Measurements from ENCODE around the gene ZNF18.
"Not testable (repeated sequence)": the region's sequence is repeated elsewhere in the genome, so short reads cannot be mapped to it uniquely, and the experiment has no call there.

Gene ZNF18

DNA sequence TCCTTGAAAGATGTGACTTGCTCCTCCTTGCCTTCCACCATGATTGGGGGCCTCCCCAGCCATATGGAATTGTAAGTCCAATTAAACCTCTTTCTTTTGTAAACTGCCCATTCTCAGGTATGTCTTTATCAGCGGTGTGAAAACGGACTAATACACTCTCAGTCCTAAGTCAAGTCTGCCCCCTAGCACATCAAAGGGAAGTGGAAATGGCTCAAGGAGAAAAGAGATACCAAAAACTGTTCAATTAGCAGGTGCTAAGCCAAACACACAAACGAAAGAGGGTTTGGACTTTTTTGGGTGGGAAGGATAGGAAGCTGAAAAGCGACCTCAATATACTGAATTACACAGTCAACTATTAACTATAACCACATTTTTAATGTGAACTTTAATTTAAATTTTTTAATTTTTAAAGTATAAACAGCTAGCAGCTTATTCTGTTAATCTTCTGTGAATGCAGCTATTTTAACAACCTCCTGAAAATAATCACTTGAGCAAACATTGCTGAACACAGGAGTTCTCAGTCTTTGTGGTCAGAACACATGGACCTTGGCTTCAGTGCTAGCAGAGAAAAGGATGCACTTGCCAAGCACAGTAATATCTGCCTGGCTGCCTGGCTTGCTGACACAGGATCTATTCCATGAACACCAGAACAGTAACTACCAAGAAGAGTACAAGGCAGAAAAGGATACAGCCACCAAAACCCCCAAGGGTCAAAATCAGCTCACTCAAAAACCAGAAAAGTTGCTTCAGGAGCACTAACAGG lies 10.9 kb downstream of the ZNF18 start:
- DNase-seq: no peak

DNA sequence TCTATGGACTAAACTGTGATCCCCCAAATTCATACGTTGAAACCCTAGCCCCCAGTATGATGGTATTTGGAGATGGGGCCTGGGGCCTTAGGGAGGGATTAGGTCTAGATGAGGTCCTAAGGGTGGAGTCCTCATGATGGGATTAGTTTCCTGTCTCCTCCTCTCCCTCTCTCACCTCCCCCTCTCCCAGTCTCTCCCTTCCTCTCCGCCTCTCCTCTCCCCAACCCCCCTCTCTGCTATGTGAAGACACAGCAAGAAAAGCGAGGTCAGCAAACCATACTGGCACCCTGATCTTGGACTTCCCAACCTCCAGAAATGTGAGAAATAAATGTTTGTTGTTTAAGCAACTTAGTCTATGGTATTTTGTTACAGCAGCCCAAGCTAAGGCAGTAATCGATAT lies 15.4 kb downstream of the ZNF18 start:
- DNase-seq: no peak

DNA sequence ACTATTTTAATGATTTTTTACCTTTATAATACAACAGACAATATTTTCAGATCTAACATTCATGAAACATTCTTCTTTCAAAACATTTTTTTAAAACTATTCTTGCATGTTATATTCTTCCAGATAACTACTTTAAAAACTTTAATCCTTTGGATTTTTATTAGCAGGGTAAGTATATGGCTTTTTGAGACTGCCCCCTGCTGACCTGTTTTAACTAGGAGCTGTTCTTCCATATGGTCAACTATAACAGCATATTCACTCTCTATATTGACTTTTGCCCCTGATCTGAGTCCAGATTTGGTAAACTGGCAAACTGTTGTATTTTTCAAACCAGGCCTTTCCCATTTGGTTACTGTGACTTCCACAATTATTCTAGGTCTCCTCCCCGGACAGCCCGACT lies 16.5 kb downstream of the ZNF18 start:
- DNase-seq: no peak

DNA sequence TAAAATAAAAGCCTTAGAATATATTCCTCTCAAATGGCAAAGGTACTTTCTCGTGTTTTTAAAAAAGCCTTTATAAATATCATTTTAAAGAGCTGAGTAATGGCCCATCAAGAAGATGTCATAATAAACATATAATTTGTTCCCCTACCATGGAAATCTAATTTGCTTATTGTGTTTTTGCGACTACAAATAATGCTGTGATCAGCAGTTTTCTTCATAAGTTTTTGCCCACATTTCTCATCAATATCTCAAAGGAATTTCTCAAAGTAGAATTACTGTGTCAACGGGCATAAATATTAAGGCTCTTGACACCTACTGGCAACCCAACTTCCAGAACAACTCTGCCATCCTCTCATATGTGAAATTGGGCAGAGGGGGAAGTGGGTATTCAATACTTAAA lies 17.5 kb downstream of the ZNF18 start:
- DNase-seq: no peak

GRCh38 chr17:11972741-11973140 lies 24.5 kb downstream of the ZNF18 start:
- DNase-seq: not testable (repeated sequence)

DNA sequence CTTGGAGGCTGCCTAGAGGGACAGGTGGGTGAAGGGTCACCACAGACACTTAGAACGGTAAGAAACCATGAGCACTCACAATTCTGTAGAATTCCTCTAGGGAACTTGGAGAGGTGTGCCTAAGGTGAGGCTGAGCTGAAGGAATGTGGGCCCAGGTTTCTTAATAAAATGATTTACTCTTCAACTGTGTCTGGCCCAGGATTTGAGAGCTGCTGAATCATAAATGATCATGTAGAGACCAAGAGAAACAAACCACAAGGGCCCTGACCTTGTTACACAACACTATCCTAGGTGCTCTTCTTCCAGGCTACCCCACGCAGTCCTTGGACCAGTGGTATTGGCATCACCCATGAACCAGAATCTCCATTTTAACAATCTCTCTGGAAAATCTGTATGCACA lies 27.7 kb downstream of the ZNF18 start:
- no peak for DNase-seq

DNA sequence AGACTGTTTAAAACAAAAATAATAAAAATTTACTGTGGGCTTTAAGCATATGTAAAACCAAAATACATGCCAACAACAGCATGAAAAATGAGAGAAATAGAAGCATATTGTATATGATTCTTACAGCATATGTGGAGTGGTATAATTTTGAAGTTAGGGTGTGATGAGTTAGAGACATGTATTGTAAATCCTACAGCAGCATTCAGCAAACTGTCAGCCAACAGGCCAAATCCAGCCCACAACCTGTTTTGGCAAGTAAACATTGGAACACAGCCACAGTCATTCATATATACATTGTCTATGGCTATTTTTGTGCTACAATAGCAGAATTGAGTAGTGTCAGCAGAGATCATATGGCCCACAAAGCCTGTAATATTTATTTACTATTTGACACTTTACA lies 42.3 kb downstream of the ZNF18 start:
- no peak for DNase-seq

DNA sequence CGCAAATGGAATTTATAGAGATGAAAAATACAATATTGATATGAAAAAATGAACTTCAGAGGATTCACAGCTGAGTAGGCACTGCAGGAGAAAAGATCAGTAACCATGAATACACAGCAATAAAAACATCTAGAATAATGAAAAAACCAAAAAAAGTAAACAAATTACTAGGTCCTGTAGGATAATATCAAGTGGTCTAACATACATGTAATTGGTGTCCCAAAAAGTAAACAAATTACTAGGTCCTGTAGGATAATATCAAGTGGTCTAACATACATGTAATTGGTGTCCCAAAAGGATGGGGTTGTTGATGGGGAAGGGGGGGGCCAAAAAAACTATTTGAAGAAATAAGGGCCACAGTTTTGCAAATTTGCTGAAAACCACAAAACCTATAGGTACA lies 43.4 kb downstream of the ZNF18 start:
- no peak for DNase-seq

DNA sequence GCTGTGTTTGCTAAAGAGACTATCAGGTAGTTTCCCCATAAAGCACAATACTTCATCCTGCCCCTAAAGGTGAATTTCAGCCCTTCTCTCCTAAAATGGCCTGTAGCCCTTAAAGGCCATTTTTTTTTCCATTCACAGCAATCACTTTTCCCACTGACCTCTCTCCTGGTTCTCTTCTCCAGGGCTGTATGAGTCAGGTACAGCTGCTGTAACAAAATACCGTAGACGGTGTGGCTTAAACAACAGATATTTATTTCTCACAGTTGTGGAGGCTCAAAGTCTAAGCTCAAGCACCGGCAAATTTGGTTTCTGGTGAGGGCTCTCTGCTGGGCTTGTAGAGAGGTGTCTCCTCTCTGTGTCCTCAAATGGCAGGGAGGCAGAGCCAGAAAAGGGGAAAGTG lies 44.7 kb downstream of the ZNF18 start:
- no peak for DNase-seq

DNA sequence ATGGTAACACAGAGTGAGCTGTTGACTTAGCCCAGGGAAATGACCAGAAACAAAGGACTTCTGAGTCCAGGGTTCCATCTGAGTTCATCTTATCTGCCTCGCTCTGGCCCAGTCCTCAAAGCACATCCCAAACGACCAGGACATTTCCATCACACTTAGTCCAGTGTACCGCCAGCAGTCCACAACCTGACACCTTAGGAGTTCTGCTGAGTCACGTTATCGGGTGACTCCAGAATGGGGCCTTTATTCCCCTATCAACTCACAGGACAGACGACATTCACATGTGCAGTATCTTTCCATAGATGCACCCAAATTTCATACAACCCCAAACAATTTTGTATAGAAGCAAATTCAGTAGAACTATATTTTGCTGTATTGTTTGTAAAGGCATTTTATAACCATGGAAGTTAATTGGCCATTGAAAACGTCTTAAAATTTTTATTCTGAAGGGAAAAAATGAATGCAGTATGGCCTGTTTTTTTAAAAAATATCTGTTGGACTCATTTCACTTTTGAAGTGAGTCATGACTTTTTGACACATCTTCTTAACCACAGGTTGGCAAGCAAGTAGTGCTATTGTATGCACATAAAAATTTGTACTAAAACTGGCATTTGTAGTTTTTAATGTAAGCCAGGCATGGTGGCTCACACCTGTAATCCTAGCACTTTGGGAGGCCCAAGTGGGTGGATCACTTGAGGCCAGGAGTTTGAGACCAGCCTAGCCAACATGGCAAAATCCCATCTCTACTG lies 46.3 kb downstream of the ZNF18 start:
- DNase-seq: no peak

DNA sequence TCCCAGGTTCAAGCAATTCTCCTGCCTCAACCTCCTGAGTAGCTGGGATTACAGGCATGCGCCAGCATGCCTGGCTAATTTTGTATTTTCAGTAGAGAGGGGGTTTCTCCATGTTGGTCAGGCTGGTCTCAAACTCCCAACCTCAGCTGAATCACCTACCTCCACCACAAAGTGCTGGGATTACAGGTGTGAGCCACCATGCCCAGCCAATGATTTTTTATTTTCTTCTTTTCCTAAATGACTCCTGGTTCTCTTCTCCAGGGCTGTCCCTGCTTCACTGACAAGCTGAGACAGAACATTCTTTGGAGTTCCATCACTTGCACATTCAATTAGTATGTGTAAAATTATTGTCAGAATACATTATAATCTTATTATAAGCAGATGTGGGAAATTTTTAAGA lies 47.7 kb downstream of the ZNF18 start:
- DNase-seq: not testable (repeated sequence)

DNA sequence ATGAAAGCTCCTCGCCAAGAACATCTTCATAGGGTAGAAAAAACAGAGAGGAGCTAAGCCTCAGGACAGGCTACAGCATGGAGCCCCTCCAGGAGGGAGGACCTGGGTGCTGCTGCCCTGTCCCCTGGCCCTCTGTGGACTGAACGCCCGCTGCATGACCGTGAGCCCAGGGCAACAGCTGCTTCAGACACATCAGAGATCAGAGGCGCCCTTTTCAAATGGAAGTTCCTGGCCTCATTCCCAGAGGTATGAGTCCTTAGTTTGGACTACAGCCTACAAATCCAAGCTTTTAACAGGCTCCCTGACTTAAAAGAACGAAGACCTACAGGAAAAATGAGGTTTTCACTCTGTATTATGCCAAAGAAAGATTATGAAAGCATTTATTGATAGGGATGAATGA lies 48.5 kb downstream of the ZNF18 start:
- no peak for DNase-seq

- DNase-seq: no peak
Observed at GRCh38 chr17:11944587-11944986, 52.7 kb downstream of the ZNF18 start.

DNA sequence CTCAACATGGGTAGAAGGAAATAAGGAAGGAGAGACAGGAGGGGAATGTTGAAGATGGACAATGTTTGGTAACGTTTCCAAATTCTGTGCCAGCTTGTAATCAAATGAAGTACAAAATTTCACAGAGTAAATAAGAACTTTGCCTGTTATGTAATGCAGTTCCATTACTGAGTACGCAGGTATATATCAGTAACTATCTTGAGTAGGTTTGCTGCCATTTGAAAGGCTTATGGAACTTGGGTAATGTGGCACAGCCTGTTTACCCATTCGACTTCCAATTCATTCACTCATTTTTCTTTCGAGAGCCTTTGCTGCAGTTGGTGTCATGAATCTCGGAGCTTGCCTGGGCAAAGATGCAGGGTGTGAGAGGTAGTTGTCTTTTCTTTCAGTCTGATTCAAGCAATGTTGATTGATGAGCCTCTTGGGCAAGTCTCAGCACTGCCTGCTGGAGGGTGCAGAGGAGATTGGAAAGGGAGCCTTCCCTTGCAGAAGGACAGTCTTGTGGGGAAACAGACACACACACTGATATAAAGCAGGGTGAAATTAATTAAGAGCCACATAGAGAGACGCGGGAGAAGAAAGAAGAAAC lies 53.4 kb downstream of the ZNF18 start:
- DNase-seq: no peak

DNA sequence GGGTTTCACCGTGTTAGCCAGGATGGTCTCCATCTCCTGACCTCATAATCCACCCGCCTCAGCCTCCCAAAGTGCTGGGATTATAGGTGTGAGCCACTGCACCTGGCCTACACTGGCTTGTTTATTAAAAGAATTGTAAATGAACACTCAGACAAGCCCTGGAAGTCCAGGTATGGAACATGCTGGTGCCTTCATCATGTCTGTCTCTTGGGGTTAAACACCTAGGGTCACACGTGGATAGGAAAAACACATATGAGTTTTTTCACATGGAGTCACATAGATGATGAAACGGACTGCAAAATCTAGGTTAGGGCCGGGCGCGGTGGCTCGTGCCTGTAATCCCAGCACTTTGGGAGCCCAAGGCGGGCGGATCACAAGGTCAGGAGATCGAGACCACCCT lies 54.2 kb downstream of the ZNF18 start:
- not testable (repeated sequence) for DNase-seq

GRCh38 chr17:11940904-11941303 lies 56.4 kb downstream of the ZNF18 start:
- DNase-seq: no peak

GRCh38 chr17:11935734-11936406 lies 61.4 kb downstream of the ZNF18 start:
- DNase-seq: no peak

DNA sequence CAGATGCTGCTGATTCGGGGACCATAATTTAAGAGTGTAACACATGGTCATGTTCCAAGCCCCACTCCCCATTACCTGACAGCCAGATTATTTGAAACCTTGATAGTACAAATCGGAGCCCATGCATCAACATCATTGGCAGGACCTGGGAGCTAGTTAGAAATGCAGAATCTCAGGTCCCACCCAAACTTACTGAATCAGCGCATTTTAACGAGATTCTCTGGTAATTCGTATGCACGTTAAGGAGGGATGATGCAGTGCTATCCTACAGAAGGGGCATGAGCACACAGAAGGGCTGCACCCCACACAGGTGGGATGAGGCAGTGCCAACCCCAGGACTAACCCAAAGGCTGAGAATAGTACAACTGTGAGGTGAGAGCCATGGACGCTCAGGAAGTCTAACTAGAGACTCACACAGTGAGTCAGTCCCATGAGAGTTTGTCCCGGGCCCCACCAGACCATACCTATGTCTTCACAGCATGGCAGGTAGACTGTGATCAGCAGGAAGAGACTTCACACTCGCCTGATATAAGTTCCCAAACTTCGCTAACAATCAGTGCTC lies 64.9 kb downstream of the ZNF18 start:
- DNase-seq: no peak

DNA sequence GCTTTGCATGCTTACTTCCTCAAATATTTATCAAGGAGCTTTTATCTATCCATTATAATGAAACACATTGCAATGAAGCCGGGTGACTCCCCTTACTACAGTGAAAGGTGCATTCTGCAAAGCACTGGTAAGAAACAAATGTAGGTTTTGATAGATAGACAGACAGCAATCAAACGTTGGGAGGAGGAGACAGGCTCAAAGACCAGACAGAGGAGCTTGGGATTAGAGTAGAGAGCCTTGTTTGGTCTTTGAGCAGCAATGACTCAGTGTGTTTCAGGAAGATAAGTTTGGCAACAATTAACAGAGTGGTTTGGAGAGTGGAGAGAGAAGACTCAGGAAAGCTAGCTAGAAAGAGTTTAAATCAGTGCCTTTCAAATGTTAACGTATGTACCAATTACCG lies 68.8 kb downstream of the ZNF18 start:
- no peak for DNase-seq

All from NCI-H774 (cell line).